Panc1 (cell line): ENCODE results near the gene SARDH. TPM values are rescaled to one million over a fixed set of nuclear protein-coding genes. Genes with fewer than 3 reads are reported as not detected.

Experiments used
- ATAC-seq: fragments of 200-7000 bp; cut with Tn5 transposase; 2 replicates; pipeline ENCODE4 v1.9.1; 2020; ENCODE audit warnings: mild to moderate bottlenecking, moderate library complexity
- BruUV-seq: library from RNA; stranded (reverse); fragments of 400-500 nt; replicated peaks from 2 replicates; lab custom pipeline; 2021; lab: Mats Ljungman, UMichigan
- CTCF ChIA-PET: fragments of 300-600 bp; sonication (Branson Sonifier 250); formaldehyde crosslinking; loops from one replicate; lab custom pipeline; 2022; ENCODE audit warnings: antibody characterized with exemption; lab: Charles Lee
- POLR2A ChIA-PET: fragments of 300-600 bp; sonication (Branson Sonifier 250); formaldehyde crosslinking; loops from one replicate; lab custom pipeline; 2022; ENCODE audit warnings: antibody characterized with exemption; lab: Charles Lee
- DNase-seq: peaks from one replicate; pipeline ENCODE4 v3.0.0-alpha.2; 2010; ENCODE audit warnings: low read depth, low spot score
- H3K27ac ChIP-seq: 2 replicates; pipeline ENCODE4 v1.5.1; 2011; ENCODE audit warnings: mild to moderate bottlenecking, low read length, inconsistent platforms
- H3K27me3 ChIP-seq: fragments of 200-500 bp; sonication (Bioruptor generic); 2 replicates; pipeline ENCODE4 v1.6.0; 2014; ENCODE audit warnings: low read length, inconsistent platforms; ENCODE audit not compliant: control insufficient read depth, insufficient read depth
- H3K36me3 ChIP-seq: fragments of 200-500 bp; sonication (Bioruptor generic); 2 replicates; pipeline ENCODE4 v1.5.1; 2014; ENCODE audit warnings: inconsistent platforms, mild to moderate bottlenecking, low read length, moderate library complexity; ENCODE audit not compliant: control insufficient read depth, insufficient read depth
- H3K4me1 ChIP-seq: 2 replicates; pipeline ENCODE4 v1.5.1; 2011; ENCODE audit warnings: inconsistent platforms, mild to moderate bottlenecking, low read length, moderate library complexity; ENCODE audit not compliant: control insufficient read depth, insufficient read depth
- H3K4me3 ChIP-seq, 2 experiments: 2 replicates each; pipeline ENCODE4 v1.5.1; 2011 to 2012; ENCODE audit warnings: low read depth in 2 of 2, low read length in 2 of 2, mild to moderate bottlenecking in 2 of 2, inconsistent platforms in 1 of 2, moderate library complexity in 1 of 2
- H3K9me3 ChIP-seq: fragments of 200-500 bp; sonication (Bioruptor generic); 2 replicates; pipeline ENCODE4 v1.5.1; 2014; ENCODE audit warnings: low read depth, mild to moderate bottlenecking, inconsistent platforms, low read length, moderate library complexity; ENCODE audit not compliant: control insufficient read depth, insufficient read depth
- POLR2AphosphoS5 ChIP-seq: IDR thresholded peaks from 2 replicates; pipeline ENCODE4 v1.6.1; 2012; ENCODE audit warnings: mild to moderate bottlenecking, low read depth, low read length, moderate library complexity
- REST ChIP-seq, 2 experiments: IDR thresholded peaks; 2 replicates each; pipeline ENCODE4 v1.6.1; 2011 to 2012; ENCODE audit warnings: low read depth in 2 of 2, control low read depth in 1 of 2, low read length in 1 of 2, mild to moderate bottlenecking in 1 of 2, moderate library complexity in 1 of 2; ENCODE audit not compliant: insufficient read depth in 1 of 2
- SIN3A ChIP-seq: IDR thresholded peaks from 2 replicates; pipeline ENCODE4 v1.6.1; 2012; ENCODE audit warnings: low read depth, mild to moderate bottlenecking, low read length, moderate library complexity, borderline replicate concordance; ENCODE audit not compliant: insufficient read depth
- TCF7L2 ChIP-seq: IDR thresholded peaks from 2 replicates; pipeline ENCODE4 v1.6.1; 2011; ENCODE audit warnings: mild to moderate bottlenecking, low read depth, low read length, inconsistent platforms
- in situ Hi-C: cut with HindIII; loops from 2 replicates; pipeline ENCODE4 v1.10.0; 2016; ENCODE audit warnings: low sequenced_read_pairs, low pct_unique_long_range_greater_than_20kb
- intact Hi-C: fragments of 100-400 bp; cut with micrococcal nuclease; formaldehyde crosslinking; loops from one replicate; pipeline ENCODE4 v1.10.0; 2022; ENCODE audit not compliant: unreplicated experiment
- total RNA-seq: library from RNA; stranded (reverse); gene quantifications from one replicate; pipeline ENCODE4 v1.2.1, GENCODE V29; 2021; ENCODE audit not compliant: unreplicated experiment
- TF ChIP-seq, protein P1 (sequence below): fragments of 450-650 bp; IDR thresholded peaks from 2 replicates; pipeline ENCODE4 v1.5.1; 2017; ENCODE audit warnings: mild to moderate bottlenecking

The SARDH gene
- total RNA-seq, 1 experiment from 2014 or later: 0.13 TPM

DNA sequence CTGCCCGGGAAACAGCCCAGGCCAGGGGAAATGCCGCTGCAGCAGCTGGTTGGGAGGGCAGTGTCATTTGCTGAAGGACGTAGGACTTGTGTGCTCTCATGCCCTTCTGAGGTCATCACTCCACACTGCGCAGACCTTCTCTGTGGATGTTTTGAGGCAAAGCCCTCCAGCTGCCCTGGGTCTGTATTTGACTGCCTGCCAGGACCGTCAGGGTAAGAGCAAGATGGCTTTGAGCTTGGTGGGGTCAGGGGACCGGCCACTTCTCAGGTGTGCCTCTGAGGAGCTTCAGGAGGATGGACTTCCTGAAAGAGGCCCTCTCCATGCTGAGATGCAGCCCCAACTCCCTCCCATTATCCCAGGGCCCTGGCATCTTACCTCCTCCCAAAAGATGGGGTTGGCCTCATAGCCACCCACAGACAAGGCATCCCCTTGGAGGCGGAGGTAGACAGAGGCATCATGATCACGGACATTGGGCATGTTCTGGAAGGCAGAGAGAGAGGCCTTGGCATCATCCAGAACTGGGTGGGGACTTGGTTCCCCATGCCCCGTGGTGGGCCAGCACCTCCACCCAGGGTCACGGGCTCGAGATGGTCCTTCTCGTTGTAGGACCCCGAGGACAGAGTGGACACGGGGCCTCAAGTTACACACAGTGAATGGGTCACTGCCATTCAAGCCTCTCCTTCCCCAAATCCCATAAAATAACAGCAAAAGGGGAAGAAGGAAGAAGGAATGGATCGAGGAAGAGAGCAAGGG is 19.4 kb downstream of the SARDH start (continued):
- no peak for TF ChIP-seq TCF7L2

DNA sequence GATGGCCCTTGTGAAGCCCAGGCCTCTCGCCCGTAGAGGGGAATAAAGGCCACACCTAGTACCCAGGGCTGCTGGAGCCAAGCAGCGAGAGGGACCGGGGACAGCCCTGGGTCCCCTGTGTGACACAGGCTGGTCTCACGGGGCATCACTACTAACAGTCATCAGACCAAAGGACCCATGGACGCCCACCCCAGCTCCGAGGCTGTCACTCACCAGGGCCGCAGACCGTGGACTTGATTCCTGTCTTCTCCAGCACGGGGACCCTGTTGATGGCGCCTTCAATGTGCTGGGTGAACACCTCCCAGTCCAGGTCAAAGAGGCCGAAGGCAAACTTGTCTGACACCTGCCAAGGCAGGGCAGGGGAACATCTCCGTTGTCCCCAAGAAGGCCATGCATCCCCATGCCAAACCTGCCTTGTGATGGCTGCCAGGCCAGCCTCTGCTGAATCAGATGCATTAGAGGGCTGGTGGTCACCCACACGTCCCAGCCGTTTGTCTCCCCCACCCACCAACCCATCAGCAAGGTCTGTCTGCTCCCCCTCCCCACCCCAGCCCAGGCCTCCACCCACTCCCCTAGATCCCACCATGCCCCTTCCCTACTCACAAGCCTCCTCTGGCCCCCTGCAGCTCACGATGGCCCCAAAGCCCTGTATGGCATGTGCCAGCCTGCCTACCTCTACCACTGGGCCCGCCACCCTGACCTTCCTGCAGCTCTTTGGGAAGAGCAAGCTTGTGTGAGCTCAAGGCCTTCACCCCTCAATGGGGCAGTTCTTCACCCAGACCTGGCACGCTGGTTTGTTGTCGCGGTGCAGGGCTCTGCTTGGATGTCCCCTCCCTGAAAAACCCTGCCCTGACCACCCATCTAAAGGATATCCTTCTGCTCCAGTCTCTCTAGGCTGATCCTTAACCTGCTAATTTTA is 20.8 kb downstream of the SARDH start:
- intact Hi-C loops (no loop called here), in situ Hi-C loops (no loop called here)
- H3K27ac ChIP-seq: no peak overlapping the region
- no peaks in the 10 kb centered on the region for H3K4me1 ChIP-seq
- POLR2A ChIA-PET: no interaction called here
- H3K4me3 ChIP-seq: no peak overlapping the region
- H3K36me3 ChIP-seq: no peaks in the 10 kb centered on the region
- no peak for TF ChIP-seq REST (IDR thresholded peaks at IDR 0.05; ENCODE audit: insufficient read depth in 1 of 2, low read depth in 2 of 2, low read length in 1 of 2)
- no peak for TF ChIP-seq TCF7L2
- TF ChIP-seq, protein P1, sequence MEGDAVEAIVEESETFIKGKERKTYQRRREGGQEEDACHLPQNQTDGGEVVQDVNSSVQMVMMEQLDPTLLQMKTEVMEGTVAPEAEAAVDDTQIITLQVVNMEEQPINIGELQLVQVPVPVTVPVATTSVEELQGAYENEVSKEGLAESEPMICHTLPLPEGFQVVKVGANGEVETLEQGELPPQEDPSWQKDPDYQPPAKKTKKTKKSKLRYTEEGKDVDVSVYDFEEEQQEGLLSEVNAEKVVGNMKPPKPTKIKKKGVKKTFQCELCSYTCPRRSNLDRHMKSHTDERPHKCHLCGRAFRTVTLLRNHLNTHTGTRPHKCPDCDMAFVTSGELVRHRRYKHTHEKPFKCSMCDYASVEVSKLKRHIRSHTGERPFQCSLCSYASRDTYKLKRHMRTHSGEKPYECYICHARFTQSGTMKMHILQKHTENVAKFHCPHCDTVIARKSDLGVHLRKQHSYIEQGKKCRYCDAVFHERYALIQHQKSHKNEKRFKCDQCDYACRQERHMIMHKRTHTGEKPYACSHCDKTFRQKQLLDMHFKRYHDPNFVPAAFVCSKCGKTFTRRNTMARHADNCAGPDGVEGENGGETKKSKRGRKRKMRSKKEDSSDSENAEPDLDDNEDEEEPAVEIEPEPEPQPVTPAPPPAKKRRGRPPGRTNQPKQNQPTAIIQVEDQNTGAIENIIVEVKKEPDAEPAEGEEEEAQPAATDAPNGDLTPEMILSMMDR: no peak
- TF ChIP-seq SIN3A: no peak
- no peak for TF ChIP-seq POLR2AphosphoS5
- no TSS peak for BruUV-seq
- DNase-seq (no peak), ATAC-seq (no peak)
- CTCF ChIA-PET: no interaction called here
- H3K9me3 ChIP-seq: no peaks in the 10 kb centered on the region
- H3K27me3 ChIP-seq: no peaks in the 10 kb centered on the region

DNA sequence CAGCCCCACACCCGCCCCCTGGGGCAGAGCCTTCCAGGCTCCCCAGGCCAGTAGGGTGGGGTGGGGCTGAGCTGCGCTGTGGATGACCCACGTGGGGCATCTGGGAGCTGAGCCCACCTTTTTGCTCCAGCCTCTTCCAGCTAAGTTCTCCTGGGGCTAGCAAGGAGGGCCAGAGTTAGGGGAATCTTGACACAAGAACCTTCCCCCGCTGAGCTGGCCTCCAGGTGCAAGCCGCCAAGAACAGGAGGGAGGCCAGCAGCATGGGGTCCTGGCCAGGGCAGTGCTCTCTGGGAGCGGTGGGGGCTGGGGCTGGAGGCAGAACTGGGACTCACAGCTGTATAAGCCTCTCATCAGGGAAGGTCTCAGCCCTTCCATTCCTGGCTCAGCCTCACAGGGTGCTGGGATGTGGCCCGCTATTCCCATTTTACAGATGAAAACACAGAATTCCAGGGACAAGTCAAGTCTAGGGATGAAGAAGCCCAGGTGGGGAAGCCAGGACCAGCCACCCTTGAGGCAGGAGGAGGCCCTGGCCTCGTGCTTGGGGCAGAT is 21.5 kb downstream of the SARDH start:
- intact Hi-C loops: no loop called here
- no TSS peak for BruUV-seq
- no peak for TF ChIP-seq REST (IDR thresholded peaks at IDR 0.05; ENCODE audit: insufficient read depth in 1 of 2, low read depth in 2 of 2, low read length in 1 of 2)
- no peak for TF ChIP-seq SIN3A
- TF ChIP-seq TCF7L2: no peak
- TF ChIP-seq, protein P1: no peak
- TF ChIP-seq POLR2AphosphoS5: no peak
- DNase-seq: no peak
- CTCF ChIA-PET: no interaction called here
- Histone ChIP-seq H3K27me3 (no peaks in the 10 kb centered on the region), H3K36me3 (no peaks in the 10 kb centered on the region), H3K9me3 (no peaks in the 10 kb centered on the region), H3K4me1 (no peaks in the 10 kb centered on the region), H3K4me3 (no peak overlapping the region), H3K27ac (no peak overlapping the region)
- in situ Hi-C loops: no loop called here
- POLR2A ChIA-PET: no interaction called here
- ATAC-seq: no peak
